DMS114 treated with DMSO at 0.1 percent for 48 hours (cell line): ENCODE measurements around the gene IL1R1.

Experiments used
- DNase-seq: peaks from one replicate; lab custom pipeline; 2025; ENCODE audit not compliant: unreplicated experiment; lab: John Stamatoyannopoulos, UW

Gene IL1R1

DNA sequence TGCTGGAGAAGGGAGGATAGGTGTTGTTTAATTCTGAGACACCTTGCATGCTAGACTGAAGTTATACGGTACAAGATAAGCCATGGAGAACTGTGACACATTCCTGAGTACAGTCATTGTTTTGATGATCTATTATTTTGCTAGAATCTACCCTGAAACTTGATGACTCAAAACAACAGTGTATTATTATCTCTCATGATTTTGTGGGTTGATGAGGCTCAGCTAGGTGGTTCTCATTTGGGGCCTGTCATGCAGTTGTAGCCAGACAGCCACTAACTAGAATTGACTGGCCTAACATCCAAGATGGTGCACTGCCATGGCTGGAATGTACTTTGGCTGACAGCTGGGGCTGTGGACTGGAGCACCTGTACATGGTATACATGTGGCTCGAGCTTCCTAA lies 5.4 kb upstream of the IL1R1 start:
- no peak for DNase-seq

DNA sequence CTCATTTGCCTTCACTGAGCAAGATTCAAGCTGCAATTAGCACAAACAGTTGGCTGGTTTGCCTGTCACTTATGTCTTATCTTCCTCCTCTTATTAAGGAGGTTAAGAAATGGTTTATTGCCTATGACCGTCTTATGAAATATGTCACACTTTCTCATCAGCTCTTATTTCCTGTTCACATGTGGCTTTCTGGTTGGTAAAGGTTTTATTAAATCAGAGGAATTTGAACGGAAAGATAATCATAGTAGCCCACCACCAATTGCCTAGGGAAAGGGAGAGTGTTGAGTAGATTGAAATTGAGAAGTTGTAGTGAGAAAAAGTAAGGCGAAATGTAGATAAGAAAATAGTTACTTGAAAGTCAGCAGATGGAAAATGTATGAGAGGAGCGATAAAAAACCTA lies 4.2 kb upstream of the IL1R1 start:
- DNase-seq, result no peak

DNA sequence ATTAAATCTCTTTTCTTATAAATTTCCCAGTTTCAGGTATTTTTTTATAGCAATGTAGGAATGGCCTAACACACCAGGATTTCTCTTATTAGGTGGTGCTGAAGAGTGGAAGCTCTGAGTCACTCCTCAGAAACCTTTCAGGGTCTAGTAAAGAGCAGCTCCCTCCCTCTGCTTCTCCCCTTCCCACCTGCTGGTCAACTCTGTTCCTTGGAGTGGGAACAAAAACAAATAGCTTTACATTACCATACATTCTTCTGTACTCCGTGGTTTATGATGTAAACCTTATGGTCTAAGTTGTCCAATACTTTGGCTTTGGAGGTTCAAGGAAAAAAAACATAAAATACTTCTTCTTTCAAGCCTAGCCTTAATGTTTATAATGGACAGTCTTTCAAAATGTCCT lies 2.7 kb upstream of the IL1R1 start:
- DNase-seq, result no peak

DNA sequence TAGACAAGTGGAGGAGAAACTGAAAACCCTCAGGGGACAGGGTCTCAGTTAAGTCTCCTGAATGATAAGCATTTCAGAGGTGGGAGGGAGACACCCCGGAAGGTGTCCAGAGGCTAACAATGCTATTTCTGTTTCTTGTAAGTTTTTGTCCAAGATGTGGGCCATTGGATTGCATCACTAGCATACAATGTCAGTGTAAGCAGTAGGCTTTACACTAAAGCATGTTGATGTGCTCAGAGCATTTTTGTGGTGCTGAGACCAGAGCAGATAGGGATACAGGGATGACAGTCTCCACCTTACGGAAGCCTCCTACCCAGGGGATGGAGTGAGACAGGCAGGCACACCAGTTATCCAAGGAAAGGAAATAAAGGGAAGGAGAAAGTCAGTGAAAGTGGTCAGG lies 2.2 kb upstream of the IL1R1 start:
- DNase-seq, result no peak

DNA sequence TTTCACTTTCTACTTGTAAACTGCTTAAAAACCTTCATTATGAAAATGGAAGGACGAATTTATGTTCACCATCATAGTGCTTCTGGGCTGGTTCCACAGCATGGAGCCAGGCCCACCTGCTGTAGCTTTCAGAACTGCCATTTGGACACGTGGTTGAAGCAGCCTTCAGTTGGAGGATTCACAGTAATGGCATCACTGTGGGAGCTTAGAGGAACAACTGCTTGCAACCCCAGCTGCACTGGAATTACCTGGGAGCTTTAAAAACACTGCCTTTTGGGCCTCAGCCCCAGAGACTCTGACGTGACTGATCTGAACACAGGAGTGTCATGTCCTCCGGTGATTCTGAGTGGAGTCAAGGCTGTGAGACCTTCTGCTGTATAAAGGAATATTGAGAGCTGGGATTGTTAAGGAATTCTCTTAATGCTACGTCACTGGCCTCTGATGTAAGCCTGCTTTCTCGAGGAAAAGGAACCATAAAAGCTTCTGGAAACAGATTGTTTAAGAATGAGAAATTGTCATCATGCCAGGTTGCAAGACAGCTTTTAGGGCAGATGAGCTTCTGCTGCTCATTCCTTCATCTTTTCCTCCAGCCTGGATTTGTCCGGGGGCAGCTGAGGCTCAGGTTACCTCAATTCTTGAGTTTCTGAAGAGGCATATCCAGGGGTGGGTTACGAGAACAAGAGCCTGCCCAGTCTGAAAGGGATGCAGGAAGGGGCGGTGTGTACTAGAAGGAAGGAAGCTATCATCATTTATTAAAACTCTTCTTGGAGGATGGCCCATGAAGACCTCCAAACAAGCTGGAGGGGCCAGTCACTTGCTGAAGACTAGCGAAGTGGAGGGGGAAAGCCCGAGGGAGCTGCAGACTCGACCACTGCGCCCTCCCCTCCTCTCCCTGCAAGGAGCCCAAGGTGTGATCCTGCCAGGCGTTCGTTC lies 1.3 kb upstream of the IL1R1 start:
- no peak for DNase-seq

DNA sequence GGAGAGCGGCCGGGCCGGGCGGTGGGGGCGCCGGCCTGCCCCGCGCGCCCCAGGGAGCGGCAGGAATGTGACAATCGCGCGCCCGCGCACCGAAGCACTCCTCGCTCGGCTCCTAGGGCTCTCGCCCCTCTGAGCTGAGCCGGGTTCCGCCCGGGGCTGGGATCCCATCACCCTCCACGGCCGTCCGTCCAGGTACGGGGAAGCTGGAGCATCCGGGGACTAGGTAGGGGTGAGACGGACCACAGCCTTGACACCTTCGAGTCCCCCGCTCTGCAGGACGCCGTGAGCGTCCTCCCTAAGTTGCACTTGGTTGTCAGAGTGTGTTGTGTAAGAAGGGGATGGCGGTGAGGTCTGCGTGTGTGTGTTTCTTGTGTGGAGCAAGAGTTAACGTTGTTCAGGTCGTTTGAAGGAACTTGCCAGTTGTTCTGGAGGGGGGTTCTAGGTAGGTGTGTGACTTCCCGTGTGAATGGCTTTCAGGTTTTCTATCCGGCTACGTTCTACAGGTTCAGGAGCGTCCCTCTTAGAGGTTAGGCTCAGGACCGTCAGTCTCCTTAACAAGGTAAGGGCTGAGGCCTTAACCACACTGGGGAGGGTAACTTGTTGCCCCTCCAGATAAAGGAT lies 393 bp downstream of the IL1R1 start:
- no peak for DNase-seq

DNA sequence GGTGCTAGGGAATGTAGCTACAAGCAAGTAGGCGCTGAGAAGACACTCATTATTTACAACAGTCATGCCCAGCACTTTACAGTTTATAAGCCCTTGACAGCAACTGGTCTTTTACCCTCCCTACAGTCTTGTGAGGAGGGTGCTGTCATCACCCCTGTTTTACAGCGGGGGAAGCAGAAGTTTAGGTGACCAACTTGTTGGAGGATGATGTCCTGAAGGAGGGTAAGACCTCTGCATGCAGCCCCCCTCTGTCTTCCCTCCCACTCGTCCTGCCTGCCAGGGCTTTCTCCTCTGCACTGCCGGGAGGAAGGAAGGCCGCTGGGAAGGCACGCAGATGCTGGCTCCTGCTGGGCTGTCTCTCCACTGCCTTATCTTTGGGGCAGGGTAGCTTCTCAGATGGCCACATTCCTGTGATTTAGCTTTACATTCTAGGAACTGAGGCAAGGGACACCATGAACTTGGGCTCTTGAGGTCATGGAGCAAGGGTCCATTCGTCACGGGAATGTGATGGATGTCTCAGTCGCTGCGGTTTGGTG lies 972 bp downstream of the IL1R1 start:
- no peak for DNase-seq

DNA sequence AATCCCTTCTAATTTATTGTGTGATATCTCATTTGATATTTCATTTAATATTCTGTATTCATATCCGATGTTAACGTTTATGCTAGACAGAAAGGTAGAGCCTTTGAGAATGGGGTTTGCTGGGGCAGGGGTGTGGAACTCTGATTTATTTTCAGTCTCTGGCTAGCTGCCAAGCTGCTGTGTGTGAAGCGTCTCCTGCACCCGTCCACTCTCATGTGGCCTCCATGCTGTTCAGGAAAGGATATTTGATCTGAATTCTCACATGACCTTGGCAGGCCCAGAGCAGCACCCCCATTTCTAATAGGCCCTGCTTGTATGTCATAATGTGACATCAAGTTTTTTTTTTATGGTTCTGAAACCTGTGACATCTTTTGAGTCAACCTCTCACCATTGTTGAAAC lies 1.6 kb downstream of the IL1R1 start:
- DNase-seq, result no peak

DNA sequence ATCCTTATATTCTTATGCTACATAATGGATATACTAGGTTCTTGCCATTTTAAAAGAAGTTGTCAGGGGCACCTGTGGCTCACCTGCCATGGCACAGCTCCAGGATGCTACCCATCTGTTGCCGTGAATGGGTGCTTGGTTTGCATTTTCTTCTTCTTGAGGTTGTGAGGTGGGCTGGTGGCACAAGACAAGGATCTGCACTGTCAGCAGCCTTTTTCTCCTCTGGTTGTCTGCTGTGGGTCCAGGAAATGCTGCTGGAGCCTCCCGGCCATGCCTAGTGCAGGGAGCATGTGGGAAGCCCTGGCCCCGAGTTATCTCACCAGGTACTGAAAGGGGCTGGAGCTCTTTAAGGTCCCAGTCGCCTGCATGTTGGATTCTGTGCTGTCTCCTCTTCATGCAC lies 2.6 kb downstream of the IL1R1 start:
- DNase-seq, result no peak

DNA sequence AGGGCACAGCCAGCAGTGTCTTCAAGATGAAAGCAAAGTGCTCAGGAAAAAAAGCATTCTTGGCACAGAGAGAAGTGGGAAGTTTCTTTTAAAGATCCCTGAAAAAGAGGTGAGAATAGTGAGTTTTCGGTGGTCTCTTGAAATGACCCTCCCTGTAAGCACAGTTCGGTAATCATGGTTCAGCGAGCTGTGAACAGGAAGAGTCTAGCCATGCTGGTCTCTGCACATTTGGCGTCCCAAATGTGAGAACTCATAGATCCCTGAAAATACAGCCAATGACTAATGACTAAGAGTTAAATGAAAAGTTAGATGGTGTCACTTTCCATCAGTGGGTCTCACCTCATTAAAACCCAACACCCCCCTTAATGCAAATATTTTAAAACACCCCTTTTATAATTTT lies 3.4 kb downstream of the IL1R1 start:
- DNase-seq, result no peak

DNA sequence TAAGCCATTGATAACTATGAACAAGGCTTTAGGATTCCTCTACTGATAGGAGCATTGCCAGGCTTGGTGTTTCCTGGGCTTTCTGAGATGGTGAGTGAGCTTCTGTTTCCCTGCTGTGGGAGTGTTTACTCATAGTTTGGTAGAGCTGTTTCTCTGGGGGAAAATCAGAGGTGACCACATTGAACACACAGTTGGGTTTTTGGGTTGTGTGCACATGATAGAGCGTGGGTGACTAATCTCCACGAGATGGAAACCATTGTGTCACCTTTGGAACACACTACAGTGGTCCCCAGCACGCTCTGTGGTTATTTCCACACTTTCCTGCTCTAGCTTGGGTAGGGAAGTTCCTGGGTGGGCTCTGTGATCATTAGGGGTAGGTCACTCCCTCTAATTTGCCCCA lies 5.4 kb downstream of the IL1R1 start:
- DNase-seq, result no peak

DNA sequence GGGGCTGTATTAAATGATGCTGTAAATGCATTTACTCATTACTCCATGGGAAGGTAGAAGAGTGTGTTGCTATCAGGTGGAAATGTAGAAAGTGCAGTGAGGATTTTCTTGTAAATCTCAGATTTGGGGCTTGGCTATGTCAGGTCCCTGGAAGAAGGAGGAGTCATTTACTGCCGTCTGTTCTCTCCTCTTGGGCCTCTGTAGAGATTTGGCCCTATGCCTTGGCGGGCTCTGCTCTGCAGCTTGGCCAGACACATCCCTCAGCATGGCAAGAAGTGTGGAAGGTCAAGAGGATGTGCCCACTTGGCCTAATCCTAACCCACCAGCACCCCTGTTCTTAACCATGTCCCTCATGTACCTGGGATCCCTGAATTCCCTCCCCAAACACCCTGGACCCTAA lies 6.7 kb downstream of the IL1R1 start:
- DNase-seq, result no peak

DNA sequence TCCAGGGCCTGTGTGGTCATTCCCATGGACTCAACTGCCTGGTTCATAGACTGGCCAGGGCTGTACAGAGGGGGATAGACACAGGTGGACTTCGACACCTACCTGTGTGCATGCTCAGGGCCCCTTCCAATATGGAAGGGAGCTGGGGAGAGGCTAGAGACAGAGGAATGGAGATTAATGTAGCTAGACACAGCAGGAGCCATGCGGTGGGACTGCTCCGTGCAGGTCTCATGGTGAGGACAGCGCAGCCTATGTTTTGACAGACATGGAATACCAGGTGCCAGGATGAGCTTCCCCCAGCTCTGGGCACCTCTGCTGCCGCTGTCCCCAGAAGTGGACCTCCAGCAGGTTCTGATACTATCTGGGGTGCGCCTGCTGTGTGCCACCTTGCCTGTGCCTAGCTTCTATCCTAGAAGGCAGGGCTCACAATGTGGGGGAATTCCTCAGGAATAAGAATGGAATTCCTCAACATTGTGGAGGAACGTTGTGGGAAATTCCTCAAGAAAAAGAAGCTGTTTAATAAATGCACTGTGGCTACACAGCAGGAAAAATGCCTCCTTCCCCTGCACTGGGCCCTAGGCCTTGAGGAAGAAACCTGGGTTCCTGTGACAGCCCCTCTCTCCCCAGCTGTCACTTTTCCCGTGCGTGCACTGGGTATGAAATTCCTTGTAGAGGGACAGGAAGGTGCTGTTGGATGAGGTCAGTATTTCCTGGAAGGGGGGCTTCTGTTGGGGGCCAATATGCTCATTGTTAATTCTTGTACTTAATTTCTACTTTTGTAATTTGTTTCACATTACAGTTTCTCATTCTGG lies 7.3 kb downstream of the IL1R1 start:
- DNase-seq, result no peak

DNA sequence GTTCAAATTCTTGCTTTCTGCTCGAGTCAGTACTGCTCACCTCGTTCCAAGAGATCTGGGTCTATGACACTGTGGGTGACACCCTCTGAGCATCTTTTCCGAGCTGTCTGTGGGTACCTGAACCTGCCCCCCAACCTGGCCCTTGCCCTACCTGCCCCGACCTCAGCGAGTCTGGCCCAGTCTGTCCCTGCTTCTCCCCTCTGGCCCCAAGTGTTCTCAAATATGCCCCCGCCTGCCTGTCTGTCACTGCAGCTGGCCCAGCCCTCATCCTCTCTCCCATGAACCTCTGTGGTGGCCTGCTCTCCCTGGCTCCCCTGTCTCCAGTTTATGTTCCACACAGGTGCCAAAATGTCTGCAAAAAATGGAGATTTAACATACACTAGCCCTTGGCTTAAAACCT lies 11.8 kb downstream of the IL1R1 start:
- DNase-seq, result no peak

DNA sequence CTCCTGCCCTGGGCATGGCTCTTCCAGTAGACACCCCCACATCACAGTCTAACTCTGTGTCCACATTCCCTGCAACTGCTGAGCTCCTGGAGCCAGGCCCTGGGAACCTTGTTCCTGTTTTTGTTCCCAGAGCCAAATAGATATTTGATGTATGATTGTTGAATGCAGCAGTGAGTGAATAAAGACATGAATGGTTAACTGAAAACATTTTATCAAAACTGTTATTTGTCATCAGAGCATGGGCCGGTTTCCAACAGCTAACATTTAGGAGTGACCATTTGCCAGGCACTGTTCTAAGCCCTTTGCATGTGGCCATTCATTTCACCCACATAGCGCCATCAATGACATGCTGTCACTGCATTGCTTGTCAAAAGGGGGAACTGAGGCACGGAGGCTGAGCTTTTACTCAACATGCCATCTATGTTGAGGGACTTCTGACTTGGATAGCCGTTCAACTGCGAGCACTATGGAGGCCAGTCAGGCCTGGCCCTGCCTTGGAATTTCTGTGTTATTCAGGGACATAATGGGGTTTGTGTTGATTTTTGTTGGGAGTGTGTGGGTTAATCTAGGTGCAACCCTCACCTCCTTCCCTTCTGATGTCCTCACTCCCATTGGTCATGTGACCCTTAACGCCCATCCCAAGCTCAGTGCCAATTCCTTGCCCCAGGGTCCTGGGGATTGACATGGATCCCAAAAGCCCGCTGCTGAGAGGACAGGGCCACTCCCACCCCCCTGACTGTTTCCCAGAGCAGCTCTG lies 12.6 kb downstream of the IL1R1 start:
- no peak for DNase-seq

DNA sequence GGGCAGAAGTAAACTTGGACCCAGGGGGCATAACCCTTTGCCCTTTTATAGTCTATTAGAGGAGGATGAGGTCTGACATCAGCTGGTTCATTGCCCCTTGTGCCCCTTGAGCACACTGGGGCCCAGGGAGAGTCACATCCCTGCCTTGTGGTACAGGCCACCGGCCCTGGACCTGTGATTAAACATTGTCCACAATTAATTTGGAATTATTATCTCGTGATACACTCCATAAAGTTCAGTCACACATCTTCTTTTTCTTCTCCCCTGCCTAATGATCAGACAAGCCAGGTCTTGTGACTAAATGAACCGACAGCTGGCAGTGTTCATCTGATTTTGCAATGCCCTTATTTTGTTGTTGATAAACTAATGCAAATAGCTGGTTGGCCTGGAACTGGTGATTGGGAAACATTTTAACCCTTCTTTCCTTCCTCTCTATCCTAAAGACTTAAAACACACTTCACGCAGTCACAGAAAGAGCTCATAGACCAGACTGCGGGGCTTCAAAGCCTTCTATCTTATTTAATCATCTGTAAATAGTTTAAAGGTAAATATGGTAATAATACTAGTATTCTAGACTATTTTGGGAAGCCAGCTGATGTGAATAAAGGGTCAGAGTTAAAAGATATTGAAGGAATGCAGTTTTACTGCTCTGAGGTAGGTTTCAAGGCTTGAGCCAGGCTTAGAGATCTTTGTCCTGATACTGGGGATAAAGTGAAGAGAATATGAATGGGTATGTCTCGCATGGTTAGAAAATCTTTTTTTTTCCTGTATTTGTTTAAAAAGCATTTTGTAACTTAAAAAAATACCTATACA lies 13.4 kb downstream of the IL1R1 start:
- no peak for DNase-seq

DNA sequence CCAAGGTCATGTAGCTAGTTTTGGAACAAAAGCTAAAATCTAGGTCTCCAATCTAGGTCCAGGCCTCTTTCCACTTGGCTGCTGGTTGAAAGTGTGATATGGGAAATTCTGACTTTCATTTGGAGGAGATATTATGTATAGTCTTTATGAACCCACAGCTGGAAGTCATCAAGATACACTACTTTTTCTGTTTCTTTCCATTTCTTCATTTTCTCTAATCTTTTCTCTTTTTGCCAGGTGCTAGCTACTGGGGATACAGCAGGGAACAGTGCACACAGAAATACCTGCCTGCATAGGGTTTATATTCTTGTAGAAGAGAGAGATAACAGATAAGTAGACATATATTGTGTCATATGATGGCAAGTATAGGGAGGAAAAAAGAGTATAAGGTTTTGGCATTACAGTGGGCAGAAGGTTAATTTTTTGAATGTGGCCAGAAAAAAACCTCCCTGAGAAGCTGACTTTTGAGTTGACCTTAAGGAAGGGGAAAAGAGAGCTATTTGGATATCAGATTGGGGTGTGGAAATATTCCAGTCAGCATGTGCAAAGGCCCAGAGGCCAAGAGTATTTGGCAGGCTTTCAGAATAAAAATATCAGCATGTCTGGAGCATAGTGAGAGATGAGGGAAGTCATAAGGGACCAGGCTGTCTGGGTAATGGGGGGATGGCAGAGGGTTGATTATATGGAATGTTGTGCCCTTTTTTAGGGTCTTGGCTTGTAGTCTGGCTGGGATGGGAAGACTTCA lies 15.6 kb downstream of the IL1R1 start:
- no peak for DNase-seq

DNA sequence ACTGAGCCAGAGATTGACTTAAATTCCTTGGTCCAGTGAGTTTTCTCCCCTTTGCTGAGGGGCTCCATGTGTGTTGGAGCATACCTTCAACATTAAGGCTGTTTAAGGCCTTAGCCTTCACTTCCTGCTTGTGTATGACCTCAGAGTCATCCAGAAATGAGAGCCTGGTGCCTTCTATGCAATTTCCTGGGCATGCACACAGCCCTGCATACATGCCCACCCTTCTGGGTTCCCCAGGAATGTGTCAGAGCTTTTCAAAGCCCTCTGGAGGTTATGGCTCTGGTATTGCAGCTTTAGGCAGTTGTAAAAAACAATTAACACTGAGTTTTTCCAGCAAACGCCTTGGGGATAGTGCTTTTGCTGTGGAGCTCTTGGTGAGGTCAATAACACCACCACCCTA lies 16.7 kb downstream of the IL1R1 start:
- DNase-seq, result no peak

DNA sequence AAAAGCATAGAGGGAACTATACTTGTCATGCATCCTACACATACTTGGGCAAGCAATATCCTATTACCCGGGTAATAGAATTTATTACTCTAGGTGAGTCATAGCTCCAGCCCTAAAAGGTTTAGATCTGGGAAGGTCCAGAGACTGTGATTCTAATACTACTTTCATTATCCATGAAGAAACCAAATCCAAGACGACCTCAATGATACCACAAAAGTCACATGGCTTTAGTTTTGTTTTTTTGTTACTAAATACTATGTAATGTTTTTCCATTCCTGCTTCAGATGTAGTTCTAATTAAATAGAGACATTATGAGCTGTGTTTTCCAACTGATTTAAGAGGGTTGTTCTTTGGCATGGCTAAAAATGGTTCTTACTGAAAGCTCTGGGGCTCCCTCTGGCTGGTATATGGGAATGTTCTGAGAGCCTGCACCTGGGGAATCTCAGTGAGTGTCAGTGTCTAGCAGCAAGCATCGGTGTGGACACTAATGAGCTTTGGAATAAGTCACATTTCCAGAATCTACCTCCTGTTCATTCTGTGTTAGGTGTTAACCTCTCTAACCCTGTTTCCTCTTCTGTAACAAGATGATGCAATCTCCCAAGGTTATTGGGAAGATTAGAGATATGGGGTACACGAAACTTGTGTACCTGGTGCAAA lies 23.8 kb downstream of the IL1R1 start:
- DNase-seq, result no peak
